B cell (primary cell): ENCODE data around the gene GC.

Experiments
- CTCF ChIP-seq: fragments of 200-600 bp; IDR thresholded peaks from one replicate; pipeline ENCODE4 v1.8.0; 2022; ENCODE audit warnings: antibody characterized with exemption, mild to moderate bottlenecking
- EZH2 ChIP-seq: IDR thresholded peaks from 2 replicates; pipeline ENCODE4 v1.6.1; 2012; ENCODE audit warnings: borderline replicate concordance, low read depth, mild to moderate bottlenecking, moderate library complexity, low read length; ENCODE audit not compliant: insufficient read depth, poor library complexity, severe bottlenecking

DNA sequence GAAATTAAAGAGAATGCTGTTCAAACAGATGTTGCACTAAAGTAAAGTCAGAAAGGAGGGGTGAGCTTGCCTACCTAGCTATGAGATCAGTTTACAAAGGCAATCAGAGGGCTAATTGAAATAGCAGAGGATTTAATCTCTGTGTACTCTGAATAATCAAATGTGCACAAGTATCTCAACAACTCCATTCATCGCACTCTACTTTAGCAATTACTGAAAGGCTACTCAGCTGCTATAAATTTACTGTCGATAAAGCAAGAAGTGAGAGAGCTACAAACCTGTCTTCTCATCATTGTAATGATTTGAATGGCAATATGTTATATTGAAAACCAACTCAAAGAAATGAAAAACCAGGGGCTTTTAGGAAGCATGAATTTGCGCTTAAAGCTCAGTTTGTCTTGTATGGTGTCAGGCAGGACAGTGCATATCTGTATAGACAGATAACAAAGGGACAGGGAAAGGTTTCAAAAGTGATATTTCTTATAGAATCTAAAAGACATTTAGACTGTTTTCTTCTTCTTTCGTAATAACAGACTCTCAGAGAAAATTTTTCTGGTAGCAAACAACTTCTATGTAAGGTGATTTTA lies 34.8 kb downstream of the GC start:
- TF ChIP-seq CTCF: no peak
- no peak for TF ChIP-seq EZH2
